RPMI7951 (cell line): Measurements from ENCODE around the gene SLC6A7. TPM values are rescaled to one million over a fixed set of nuclear protein-coding genes. Genes with fewer than 3 reads are reported as not detected.

Source experiments
- total RNA-seq: library from RNA; depleted of rRNA; stranded (reverse); fragments of >200 nt; shearing (Covaris generic); gene quantifications from 2 replicates; pipeline ENCODE4 v1.2.3, GENCODE V29; 2014; rRNA removed

The SLC6A7 gene
- total RNA-seq, 1 experiment from 2014 or later: not detected

Other genes with a start within 250 kb of the SLC6A7 start
- gene PDE6A, start 245.3 kb upstream of the SLC6A7 start, total RNA-seq: 0.10 and 0.12 TPM in 2 replicates
- gene SLC26A2, start 229.3 kb upstream of the SLC6A7 start, total RNA-seq: 12.5 and 13.6 TPM in 2 replicates
- gene TIGD6, start 189.4 kb upstream of the SLC6A7 start, total RNA-seq: 4.4 and 7.0 TPM in 2 replicates
- gene HMGXB3, start 189.3 kb upstream of the SLC6A7 start, total RNA-seq: 28.1 and 28.4 TPM in 2 replicates
- gene CSF1R, start 103.5 kb upstream of the SLC6A7 start, total RNA-seq: 2.5 and 4.3 TPM in 2 replicates
- 58.6 and 67.6 TPM in 2 replicates for gene PDGFRB, start 34.2 kb upstream of the SLC6A7 start, total RNA-seq
- 0.24 and 0.98 TPM in 2 replicates for gene CDX1, start 23.3 kb upstream of the SLC6A7 start, total RNA-seq
- 0.60 and 1.1 TPM in 2 replicates for gene CAMK2A, start 99.7 kb downstream of the SLC6A7 start, total RNA-seq
- gene ARSI, start 112.8 kb downstream of the SLC6A7 start, total RNA-seq: 0.10 TPM in 1 of 2 replicates, not detected in the other
- gene TCOF1, start 167.6 kb downstream of the SLC6A7 start, total RNA-seq: 19.1 and 21.4 TPM in 2 replicates
- gene CD74, start 222.8 kb downstream of the SLC6A7 start, total RNA-seq: 38.7 and 53.3 TPM in 2 replicates